SK-N-SH (cell line): ENCODE data around the gene ASCC1. TPM values are rescaled to one million over a fixed set of nuclear protein-coding genes. Genes with fewer than 3 reads are reported as not detected.

Source experiments
- CTCF ChIA-PET: fragments of 300-600, 350-600 bp; formaldehyde crosslinking; extraction: SDS; loops from one replicate; lab custom pipeline; 2021; lab: Yijun Ruan, JAX
- POLR2A ChIA-PET: fragments of 350-600 bp; sonication (Branson Sonifier 250); formaldehyde crosslinking; extraction: SDS; loops from one replicate; lab custom pipeline; 2020; ENCODE audit warnings: antibody characterized with exemption, inconsistent platforms; lab: Yijun Ruan, JAX
- DNase-seq: peaks from one replicate; pipeline ENCODE4 v3.0.0; 2012
- H2AFZ ChIP-seq: fragments of 200-600 bp; sonication (generic); 2 replicates; pipeline ENCODE4 v1.8.1; 2016; ENCODE audit warnings: antibody characterized with exemption, mild to moderate bottlenecking, low read depth
- H3F3A ChIP-seq: fragments of 200-600 bp; sonication (generic); replicated peaks from 2 replicates; pipeline ENCODE3; 2016; ENCODE audit warnings: antibody characterized with exemption, mild to moderate bottlenecking; ENCODE audit not compliant: insufficient read depth
- H3K27ac ChIP-seq, 2 experiments: fragments of 200-500 bp in 1 of 2; fragments of 200-600 bp in 1 of 2; sonication (Bioruptor generic) in 1 of 2; sonication (generic), shearing (Covaris generic) in 1 of 2; 2 replicates each; pipeline versions ENCODE4 v1.5.1 to v1.6.1; 2014 to 2016; ENCODE audit warnings: low read depth in 2 of 2, inconsistent platforms in 1 of 2, low read length in 1 of 2, mild to moderate bottlenecking in 1 of 2, mixed read lengths in 1 of 2
- H3K27me3 ChIP-seq: fragments of 200-600 bp; sonication (generic), shearing (Covaris generic); 2 replicates; pipeline ENCODE4 v1.6.1; 2016; ENCODE audit warnings: mixed run types; ENCODE audit not compliant: insufficient read depth
- H3K36me3 ChIP-seq, 2 experiments: fragments of 200-500 bp in 1 of 2; fragments of 200-600 bp in 1 of 2; sonication (Bioruptor generic) in 1 of 2; sonication (generic) in 1 of 2; replicated peaks in 1 of 2; 2 replicates each; pipeline versions ENCODE3 to v1.5.1; 2014 to 2016; ENCODE audit warnings: low read length in 1 of 2, mild to moderate bottlenecking in 1 of 2; ENCODE audit not compliant: insufficient read depth in 2 of 2, control insufficient read depth in 1 of 2
- H3K4me1 ChIP-seq, 2 experiments: fragments of 200-500 bp in 1 of 2; fragments of 200-600 bp in 1 of 2; sonication (Bioruptor generic) in 1 of 2; sonication (generic), shearing (Covaris generic) in 1 of 2; 2 replicates each; pipeline versions ENCODE4 v1.5.1 to v1.6.1; 2014 to 2016; ENCODE audit warnings: low read depth in 1 of 2, low read length in 1 of 2, mixed run types in 1 of 2; ENCODE audit not compliant: insufficient read depth in 2 of 2, control insufficient read depth in 1 of 2
- H3K4me2 ChIP-seq: fragments of 200-600 bp; sonication (generic), shearing (Covaris generic); 2 replicates; pipeline ENCODE4 v1.6.1; 2017; ENCODE audit warnings: mixed run types
- H3K4me3 ChIP-seq, 2 experiments: fragments of 200-500 bp in 1 of 2; fragments of 200-600 bp in 1 of 2; sonication (Bioruptor generic) in 1 of 2; sonication (generic), shearing (Covaris generic) in 1 of 2; 2 replicates each; pipeline versions ENCODE4 v1.5.1 to v1.8.1; 2014 to 2016; ENCODE audit warnings: low read depth in 2 of 2, inconsistent platforms in 1 of 2, low read length in 1 of 2, mild to moderate bottlenecking in 1 of 2, mixed read lengths in 1 of 2, moderate library complexity in 1 of 2
- H3K79me2 ChIP-seq: fragments of 200-600 bp; sonication (generic); 2 replicates; pipeline ENCODE4 v1.8.1; 2017; ENCODE audit warnings: mild to moderate bottlenecking; ENCODE audit not compliant: insufficient read depth
- H3K9ac ChIP-seq: fragments of 200-600 bp; sonication (generic); 2 replicates; pipeline ENCODE4 v1.6.1; 2017; ENCODE audit warnings: mixed run types
- H3K9me2 ChIP-seq: fragments of 200-600 bp; sonication (generic); 2 replicates; pipeline ENCODE4 v1.6.1; 2017; ENCODE audit warnings: mixed run types
- H3K9me3 ChIP-seq: fragments of 200-600 bp; sonication (generic); 2 replicates; pipeline ENCODE4 v1.6.1; 2017; ENCODE audit warnings: mixed run types, mild to moderate bottlenecking, moderate library complexity
- H4K20me1 ChIP-seq: fragments of 200-600 bp; sonication (generic); 2 replicates; pipeline ENCODE4 v1.6.1; 2017; ENCODE audit warnings: mild to moderate bottlenecking, mixed run types; ENCODE audit not compliant: insufficient read depth
- ELF1 ChIP-seq: IDR thresholded peaks from 2 replicates; pipeline ENCODE4 v1.4.0; 2012
- EZH2phosphoT487 ChIP-seq: fragments of 200-600 bp; sonication (generic); IDR thresholded peaks from 2 replicates; pipeline ENCODE4 v1.6.1; 2017; ENCODE audit warnings: low read depth, mixed run types, mild to moderate bottlenecking, antibody characterized with exemption, moderate library complexity, borderline replicate concordance
- FOXM1 ChIP-seq: IDR thresholded peaks from 2 replicates; pipeline ENCODE4 v1.4.0; 2012; ENCODE audit warnings: low read depth, mild to moderate bottlenecking
- IRF3 ChIP-seq: fragments of 150-350 bp; IDR thresholded peaks from 2 replicates; pipeline ENCODE4 v1.6.1; 2016; ENCODE audit warnings: mild to moderate bottlenecking, low read depth, low read length
- MEF2A ChIP-seq: IDR thresholded peaks from 2 replicates; pipeline ENCODE4 v1.4.0; 2012; ENCODE audit warnings: low read depth, borderline replicate concordance
- POLR2AphosphoS5 ChIP-seq: IDR thresholded peaks from 2 replicates; pipeline ENCODE4 v1.6.1; 2012; ENCODE audit warnings: low read depth, low read length
- SIN3A ChIP-seq: IDR thresholded peaks from 2 replicates; pipeline ENCODE4 v1.6.1; 2012; ENCODE audit warnings: low read depth, mild to moderate bottlenecking, low read length, moderate library complexity, borderline replicate concordance
- YY1 ChIP-seq: IDR thresholded peaks from 2 replicates; pipeline ENCODE4 v1.4.0; 2012; ENCODE audit warnings: low read depth, mild to moderate bottlenecking
- ZBTB33 ChIP-seq: IDR thresholded peaks from 2 replicates; pipeline ENCODE4 v1.4.0; 2012; ENCODE audit warnings: low read depth, borderline replicate concordance
- WGBS: methylation state at CpG from one replicate; pipeline ENCODE4 v1.1.6; 2017; ENCODE audit warnings: low lambda C conversion rate; 5-methylcytosine and 5-hydroxymethylcytosine counted together
- polyA plus RNA-seq, 3 experiments: library from polyadenylated mRNA; depleted of rRNA; stranded (reverse); fragments of >200 nt; gene quantifications; 2 replicates each; pipeline ENCODE4 v1.2.3, GENCODE V29; 2012

The ASCC1 gene
- polyA plus RNA-seq, 1 of the 3 experiments (the other 2 are of a cell fraction): 15.0 TPM

- Histone ChIP-seq H3K27me3 (no peaks in the 10 kb centered on the region), H3K4me3 (no peak overlapping the region), H3K79me2 (no peaks in the 10 kb centered on the region), H3K9ac (no peak overlapping the region), H3F3A (no peaks in the 10 kb centered on the region), H4K20me1 (no peaks in the 10 kb centered on the region), H3K9me2 (no peaks in the 10 kb centered on the region), H3K9me3 (no peaks in the 10 kb centered on the region), H3K27ac (no peak overlapping the region), H2AFZ (no peak overlapping the region), H3K4me1 (peaks cover 0 to 11% of the 10 kb centered on the region in 2 experiments; a peak in 1 of 4 replicates), H3K36me3 (no peaks in the 10 kb centered on the region), H3K4me2 (no peak overlapping the region)
- ChIA-PET CTCF (interaction anchor here (0.7 kb wide), 1 partner anchor 33 kb away, joined by 3 read pairs; no protein-coding TSS in a partner anchor), POLR2A (no interaction called here)
- WGBS: 93% methylated on average over 6 of the region's 9 CpGs
- TF ChIP-seq YY1: no peak
- no peak for DNase-seq
Measured at GRCh38 chr10:72081210-72081609, 134.9 kb downstream of the ASCC1 start.

- Histone ChIP-seq H3K9me3 (no peaks in the 10 kb centered on the region), H3K4me3 (no peak overlapping the region), H3K79me2 (no peaks in the 10 kb centered on the region), H3K27ac (no peak overlapping the region), H3F3A (no peaks in the 10 kb centered on the region), H3K4me1 (peaks cover 0 to 11% of the 10 kb centered on the region in 2 experiments; a peak in 1 of 4 replicates), H3K9me2 (no peaks in the 10 kb centered on the region), H2AFZ (no peak overlapping the region), H3K36me3 (no peaks in the 10 kb centered on the region), H3K9ac (no peak overlapping the region), H3K4me2 (no peak overlapping the region), H4K20me1 (no peaks in the 10 kb centered on the region), H3K27me3 (no peaks in the 10 kb centered on the region)
- CTCF ChIA-PET: interaction anchor here (1.2 to 1.9 kb wide), 3 partner anchors 10 to 184 kb away, joined by 3 to 8 read pairs (median 7); no protein-coding TSS in a partner anchor
- no peak for TF ChIP-seq EZH2phosphoT487
- TF ChIP-seq MEF2A: no peak
- no peak for TF ChIP-seq YY1
- no peak for TF ChIP-seq SIN3A
- TF ChIP-seq ELF1: no peak
- TF ChIP-seq IRF3: no peak
- no peak for TF ChIP-seq ZBTB33
- TF ChIP-seq POLR2AphosphoS5: no peak
- TF ChIP-seq FOXM1: no peak
- no peak for DNase-seq
- POLR2A ChIA-PET: interaction anchor here (0.6 kb wide), 1 partner anchor 184 kb away, joined by 4 read pairs; no protein-coding TSS in a partner anchor
- 90% methylated on average over 7 of the region's 14 CpGs for WGBS
Measured at GRCh38 chr10:72080042-72080975, 135.8 kb downstream of the ASCC1 start.
